Stimulated activated CD8-positive, alpha-beta memory T cell treated with anti-CD3 and anti-CD28 coated beads, Interleukin-4, amount 100 ng/mL, for 24 hours (primary cell): ENCODE data around the gene CD163L1.

Experiments used
- DNase-seq: peaks from one replicate; pipeline ENCODE4 v3.0.0-alpha.2; 2020; ENCODE audit warnings: low read depth

CD163L1 gene

DNA sequence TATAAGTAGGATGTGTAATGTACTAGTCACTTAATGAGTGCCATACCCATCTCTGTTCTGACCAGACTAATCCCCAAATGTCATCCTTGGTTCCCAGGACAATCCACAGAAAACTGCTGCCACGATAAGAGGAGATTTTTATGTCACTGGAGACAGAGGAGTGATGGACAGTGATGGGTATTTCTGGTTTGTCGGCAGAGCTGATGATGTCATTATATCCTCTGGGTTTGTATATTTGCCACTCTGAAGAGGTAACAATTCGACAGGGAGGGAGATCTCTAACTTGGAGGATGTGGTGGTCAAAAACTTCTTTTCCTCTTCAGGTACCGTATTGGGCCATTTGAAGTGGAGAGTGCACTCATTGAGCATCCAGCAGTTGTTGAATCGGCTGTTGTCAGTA, 119.8 kb downstream of the CD163L1 start:
- DNase-seq: no peak

DNA sequence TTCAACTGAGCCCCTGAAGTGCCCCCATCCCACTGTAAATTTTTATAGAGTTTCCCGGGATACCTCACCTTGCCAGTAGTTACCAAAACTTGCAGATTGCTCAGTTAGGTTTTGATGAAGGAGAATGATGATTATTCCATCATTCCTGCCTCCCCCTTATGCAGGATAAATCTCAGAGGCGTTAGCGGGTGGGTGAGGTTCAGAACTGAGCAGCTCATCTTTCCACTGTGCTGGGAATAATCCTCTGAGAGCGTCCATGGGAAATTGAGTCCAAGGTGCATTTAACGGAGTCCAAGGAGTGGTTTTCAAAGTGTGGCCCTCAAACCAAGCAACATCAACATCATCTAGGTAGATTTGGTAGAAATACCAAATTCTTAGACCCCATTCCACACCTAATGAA, 121.4 kb downstream of the CD163L1 start:
- DNase-seq: no peak

DNA sequence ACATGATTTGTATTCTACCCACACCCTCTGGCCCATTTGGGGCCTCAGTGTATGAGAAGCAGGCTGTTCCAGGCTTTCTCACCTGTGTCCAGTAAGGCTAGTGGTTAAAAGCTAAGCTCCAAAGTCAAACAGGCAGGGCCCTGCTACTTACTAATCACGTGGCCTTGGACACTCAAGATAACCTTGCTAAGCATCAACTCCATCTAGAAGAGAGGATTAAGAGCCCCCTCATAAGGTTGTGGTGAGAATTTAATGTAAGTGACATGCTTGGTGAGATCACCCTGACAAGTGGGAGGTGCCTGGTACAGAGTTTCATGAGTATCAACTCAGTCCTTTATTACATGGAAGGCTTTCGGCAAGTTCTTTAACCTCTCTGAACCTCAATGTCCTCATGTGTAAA, 122.3 kb downstream of the CD163L1 start:
- DNase-seq: no peak

DNA sequence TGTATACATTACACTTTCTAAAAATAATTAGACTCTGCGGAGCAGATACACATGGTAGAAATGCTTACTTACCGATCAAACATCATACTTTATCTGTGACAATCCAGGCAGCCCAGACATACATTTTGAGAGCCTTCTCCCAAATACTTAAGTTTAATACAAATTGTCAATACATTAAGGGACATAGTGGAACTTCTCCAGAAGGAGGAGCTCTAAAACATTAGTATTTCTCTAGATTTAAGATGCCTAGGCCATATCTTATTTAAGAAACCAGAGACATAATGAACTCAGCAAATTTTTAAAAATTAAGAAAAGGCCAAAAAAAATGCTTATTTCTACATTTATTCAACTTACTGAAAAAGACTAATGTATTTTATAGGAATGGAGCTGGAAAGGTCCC, 124.0 kb downstream of the CD163L1 start:
- no peak for DNase-seq

DNA sequence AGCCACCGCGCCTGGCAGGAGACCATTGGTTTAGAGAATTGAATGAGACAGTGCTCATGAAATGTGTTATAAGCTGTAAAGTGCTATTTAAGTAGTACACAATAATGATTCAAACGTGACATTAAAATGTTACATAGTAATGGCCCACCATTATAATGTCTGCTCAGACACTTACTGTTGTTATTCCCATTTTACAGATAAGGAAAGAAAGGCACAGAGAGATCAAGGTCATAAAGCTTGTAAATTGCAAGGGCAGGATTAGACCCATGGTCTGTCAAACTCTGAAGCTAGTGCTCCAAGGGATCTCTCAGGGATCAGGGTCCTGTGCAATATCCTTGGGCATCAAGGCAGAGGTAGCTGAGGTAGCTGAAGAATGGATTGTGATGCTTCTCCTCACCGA, 133.9 kb downstream of the CD163L1 start:
- no peak for DNase-seq
